ENCODE data around the gene BCAS4.
A peak's percentile ranks its signal among the peaks of the same experiment; 100 is the strongest.
"Not testable (repeated sequence)": the region's sequence is repeated elsewhere in the genome, so short reads cannot be mapped to it uniquely, and the experiment has no call there.

Gene BCAS4

DNA sequence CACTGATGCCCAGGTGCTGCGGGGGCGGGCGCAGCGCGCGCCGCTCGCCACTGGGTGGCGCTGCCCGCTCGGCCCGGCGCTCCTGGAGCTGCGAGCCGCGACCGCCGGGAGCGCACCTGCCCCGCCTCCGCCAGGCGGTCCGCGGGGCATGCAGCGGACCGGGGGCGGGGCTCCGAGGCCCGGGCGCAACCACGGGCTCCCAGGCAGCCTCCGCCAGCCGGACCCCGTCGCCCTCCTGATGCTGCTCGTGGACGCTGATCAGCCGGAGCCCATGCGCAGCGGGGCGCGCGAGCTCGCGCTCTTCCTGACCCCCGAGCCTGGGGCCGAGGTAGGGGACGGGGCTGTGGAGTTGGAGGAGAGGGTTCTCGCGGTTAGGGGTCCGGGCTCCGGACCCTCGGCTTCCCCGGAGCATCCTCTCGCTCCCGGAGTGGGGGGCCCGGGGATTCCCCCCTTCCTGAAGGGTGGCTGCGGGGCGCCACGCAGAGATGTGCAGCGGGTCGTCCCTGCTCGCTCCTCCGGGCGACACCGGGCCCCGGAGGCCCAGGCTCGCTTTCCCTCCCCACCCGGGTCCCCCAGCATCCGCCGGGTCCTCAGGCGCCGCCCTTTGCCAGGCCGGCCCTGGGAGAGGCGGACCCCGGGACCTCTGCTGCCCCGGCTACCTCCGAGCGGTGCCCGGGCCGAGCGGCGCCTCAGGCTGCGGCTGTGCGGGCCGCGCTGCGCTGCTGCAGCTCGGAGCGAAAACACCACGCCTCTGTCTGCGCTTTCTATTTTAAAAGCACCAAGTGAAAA lies at the start of gene BCAS4:
Gene BCAS4, plus strand, starts transcription at position 216 of the 789 bp plus-strand sequence. Its CDS starts 23 bp downstream, at position 239.
- DNase-seq (ENCODE audit: low spot score): peak; percentile 88

GRCh38 chr20:50745634-50746137 lies 49.2 kb upstream of the BCAS4 start:
- no peak for DNase-seq (ENCODE audit: low spot score)

DNA sequence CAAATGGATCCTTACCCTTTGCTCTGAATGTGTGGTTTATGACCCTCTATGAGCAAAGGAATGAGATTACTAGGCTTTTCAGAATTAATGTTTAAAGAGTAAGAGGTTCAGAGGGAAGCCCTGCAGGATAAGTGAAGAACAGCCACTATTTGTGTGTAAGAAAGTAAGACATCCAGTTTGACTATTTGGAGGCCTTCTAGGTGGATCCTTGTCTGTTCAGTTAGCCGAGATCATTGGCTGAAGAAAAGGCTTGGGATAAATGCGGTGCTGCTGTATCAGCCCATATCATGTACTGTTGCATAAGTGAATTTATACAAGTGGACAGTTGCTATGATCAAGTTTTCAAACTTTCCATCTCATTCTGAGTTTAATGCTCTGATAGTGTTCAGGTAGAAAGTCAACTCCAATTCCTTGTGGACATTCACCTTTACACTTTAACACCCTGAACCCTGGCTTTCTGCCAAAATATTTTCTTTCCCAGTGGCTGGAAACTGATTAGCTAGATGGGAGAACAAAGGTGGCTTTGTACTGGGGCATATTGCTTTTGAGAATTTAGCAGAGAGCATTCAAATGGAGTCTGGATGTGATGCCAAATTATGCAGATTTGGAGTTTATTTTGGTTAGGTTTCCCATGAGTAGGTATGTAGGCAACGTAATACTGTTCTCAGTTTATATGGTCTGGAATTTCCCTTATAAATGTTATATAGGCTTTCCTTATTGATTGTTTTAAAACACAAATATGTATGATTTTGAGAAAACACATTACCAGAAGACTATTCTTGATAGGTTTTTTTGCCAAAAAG lies 48.5 kb upstream of the BCAS4 start:
- DNase-seq (ENCODE audit: low spot score): peak; percentile 76

- no peak for DNase-seq (ENCODE audit: low spot score)
Observed at GRCh38 chr20:50747275-50747674, 47.6 kb upstream of the BCAS4 start.

GRCh38 chr20:50750145-50750671 lies 44.7 kb upstream of the BCAS4 start:
- no peak for DNase-seq (ENCODE audit: low spot score)

DNA sequence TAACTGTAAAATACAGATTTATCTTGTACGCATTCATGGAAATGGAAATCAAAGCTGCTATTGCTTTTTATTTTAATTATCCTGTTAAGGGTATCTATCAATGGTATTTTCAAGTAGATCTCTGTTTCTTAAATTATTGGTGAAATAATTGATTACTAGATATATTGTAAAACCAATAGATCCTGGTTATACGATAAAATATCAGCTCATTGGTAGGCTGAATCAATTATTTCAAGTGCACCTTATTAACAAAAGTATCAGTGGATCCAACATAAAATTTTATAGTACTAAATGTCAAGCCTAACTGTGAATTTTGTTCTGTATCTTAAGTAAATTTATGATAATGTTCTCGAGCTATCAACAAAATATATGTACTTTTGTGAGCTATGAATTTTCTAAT lies 41.7 kb upstream of the BCAS4 start:
- no peak for DNase-seq (ENCODE audit: low spot score)

DNA sequence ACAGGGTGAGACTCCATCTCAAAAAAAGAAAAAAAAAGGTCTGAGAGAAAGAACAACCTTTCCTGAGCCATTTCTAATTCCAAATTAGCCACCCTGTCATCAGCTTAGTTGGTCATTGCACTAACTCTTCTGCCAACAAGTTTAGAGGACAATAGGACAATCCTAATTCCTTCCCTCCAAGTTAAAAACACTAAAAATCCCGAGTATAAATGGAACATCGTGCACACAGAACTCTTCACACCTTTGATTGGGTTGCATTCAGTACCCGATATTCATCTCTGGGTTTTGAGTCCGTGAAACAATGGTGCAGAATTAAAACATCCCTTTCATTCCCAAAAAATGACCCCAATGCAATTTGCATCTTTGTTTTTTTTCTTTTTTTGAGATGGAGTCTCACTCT lies 40.4 kb upstream of the BCAS4 start:
- no peak for DNase-seq (ENCODE audit: low spot score)

- no peak for DNase-seq (ENCODE audit: low spot score)
Observed at GRCh38 chr20:50756447-50756846, 38.4 kb upstream of the BCAS4 start.

GRCh38 chr20:50758469-50758868 lies 36.4 kb upstream of the BCAS4 start:
- peak; percentile 47 for DNase-seq (ENCODE audit: low spot score)

GRCh38 chr20:50758992-50759391 lies 35.9 kb upstream of the BCAS4 start:
- no peak for DNase-seq (ENCODE audit: low spot score)

- DNase-seq (ENCODE audit: low spot score): no peak
Observed at GRCh38 chr20:50759678-50760077, 35.2 kb upstream of the BCAS4 start.

- DNase-seq (ENCODE audit: low spot score): no peak
Observed at GRCh38 chr20:50762045-50762422, 32.8 kb upstream of the BCAS4 start.

- peak; percentile 87 for DNase-seq (ENCODE audit: low spot score)
Observed at GRCh38 chr20:50762435-50763220, 32.2 kb upstream of the BCAS4 start.

DNA sequence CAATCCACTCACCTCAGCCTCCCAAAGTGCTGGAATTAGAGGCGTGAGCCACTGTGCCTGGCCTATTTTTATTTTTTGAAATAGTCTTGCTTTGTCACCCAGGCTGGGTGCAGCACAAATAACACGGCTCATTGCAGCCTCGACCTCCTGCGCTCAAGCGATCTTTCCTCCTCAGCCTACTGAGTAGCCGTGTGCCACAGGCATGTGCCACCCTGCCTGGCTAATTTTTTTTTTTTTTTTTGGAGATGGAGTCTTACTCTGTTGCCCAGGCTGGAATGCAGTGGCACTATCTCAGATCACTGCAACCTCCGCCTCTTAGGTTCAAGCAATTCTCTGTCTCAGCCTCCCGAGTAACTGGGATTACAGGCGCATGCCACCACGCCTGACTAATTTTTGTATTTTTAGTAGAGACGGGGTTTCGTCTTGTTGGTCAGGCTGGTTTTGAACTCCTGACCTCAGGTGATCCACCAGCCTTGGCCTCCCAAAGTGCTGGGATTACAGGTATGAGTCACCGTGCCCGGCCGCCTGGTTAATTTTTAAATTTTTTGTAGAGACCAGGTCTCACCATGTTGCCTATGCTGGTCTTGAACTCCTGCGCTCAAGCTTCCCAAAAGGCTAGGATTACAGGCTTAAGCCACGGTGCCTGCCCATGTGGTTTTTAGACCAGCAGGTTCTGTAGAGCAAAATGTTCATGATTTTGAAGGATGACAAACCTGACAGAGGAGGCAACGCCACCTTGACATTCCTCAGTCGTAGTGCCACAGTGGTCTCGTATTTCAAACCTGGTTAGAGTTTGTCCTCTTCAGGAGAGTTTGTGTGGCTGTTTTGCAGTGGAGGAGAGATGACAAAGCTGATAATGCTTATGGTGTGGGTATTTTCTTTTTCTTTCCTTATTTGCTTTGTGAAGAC lies 31.1 kb upstream of the BCAS4 start:
- peak; percentile 70 for DNase-seq (ENCODE audit: low spot score)

GRCh38 chr20:50765251-50765650 lies 29.6 kb upstream of the BCAS4 start:
- DNase-seq (ENCODE audit: low spot score): not testable (repeated sequence)

- DNase-seq (ENCODE audit: low spot score): no peak
Observed at GRCh38 chr20:50765674-50766073, 29.2 kb upstream of the BCAS4 start.

DNA sequence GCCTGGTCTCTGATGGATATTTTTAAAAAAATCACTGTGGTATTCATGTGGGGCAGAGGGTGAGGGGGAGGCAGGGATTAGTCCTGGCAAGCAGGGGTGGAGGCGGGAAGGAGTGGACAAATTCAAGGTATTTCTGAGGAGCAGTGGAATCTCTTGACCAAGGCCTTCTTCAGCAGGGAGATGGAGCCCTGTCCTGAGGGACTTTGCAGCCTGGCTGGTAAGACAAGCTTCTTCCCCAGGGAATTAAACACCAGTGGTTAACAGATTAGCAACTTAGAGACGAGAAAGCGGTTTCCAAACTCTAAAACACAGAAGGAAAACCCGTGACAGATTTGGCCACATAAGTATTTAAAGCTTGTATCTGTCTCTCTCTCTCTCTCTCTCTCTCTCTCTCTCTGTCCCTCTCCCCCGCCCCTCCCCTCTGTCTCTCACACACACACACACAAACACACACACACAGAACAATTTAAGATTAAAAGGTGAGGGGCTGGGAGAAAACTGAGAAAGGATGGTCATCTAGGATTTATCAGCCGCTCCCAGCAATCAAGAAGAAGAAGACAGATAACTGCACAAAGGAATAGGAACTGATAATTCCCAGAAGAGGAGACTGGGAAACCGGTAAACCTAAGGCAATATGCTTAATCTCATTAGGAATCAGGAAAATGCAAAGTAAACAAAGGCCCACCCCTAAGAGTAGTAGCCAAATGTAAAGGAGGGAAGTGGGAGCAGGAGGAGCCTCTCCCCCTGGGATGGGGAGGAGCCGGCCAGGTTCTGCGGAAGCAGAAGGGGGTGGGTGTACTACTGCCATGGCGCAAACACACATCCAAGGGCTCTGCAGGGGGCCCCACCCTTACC lies 27.7 kb upstream of the BCAS4 start:
- DNase-seq (ENCODE audit: low spot score): not testable (repeated sequence)

GRCh38 chr20:50768991-50769390 lies 25.9 kb upstream of the BCAS4 start:
- not testable (repeated sequence) for DNase-seq (ENCODE audit: low spot score)

GRCh38 chr20:50769551-50770085 lies 25.2 kb upstream of the BCAS4 start:
- DNase-seq (ENCODE audit: low spot score): not testable (repeated sequence)
